Neural progenitor cell (in vitro differentiated cells): ENCODE data around the gene GTPBP2.

Source experiments
- CTCF ChIP-seq: fragments of 200-600 bp; sonication (generic); IDR thresholded peaks from 2 replicates; pipeline ENCODE4 v1.5.1; 2017; ENCODE audit warnings: antibody characterized with exemption, mild to moderate bottlenecking
- EZH2 ChIP-seq: fragments of 200-600 bp; sonication (generic); IDR thresholded peaks from 2 replicates; pipeline ENCODE4 v1.6.1; 2017; ENCODE audit warnings: antibody characterized with exemption, mild to moderate bottlenecking, moderate library complexity

DNA sequence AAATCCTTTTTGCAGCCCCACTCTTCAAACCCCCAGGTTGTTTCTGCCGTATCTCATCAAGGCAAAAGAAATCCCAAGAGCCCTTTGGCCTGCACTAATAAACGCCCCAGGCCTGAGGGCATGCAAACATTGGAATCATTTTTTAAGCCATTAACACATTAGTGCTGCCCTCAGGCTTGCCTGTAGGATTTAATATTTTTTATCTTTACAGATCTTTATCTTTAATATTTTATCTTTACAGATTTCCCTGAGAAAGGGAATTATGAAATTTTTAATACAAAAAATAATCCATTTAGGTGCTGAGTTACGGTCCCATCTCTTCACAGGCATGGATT is 14.7 kb downstream of the GTPBP2 start:
- no peak for TF ChIP-seq CTCF
- TF ChIP-seq EZH2: no peak
